A673 (cell line): ENCODE results near the gene OR2B6. TPM values are rescaled to one million over a fixed set of nuclear protein-coding genes. Genes with fewer than 3 reads are reported as not detected.

Source experiments
- BruUV-seq: library from RNA; stranded (reverse); fragments of 400-500 nt; replicated peaks from 2 replicates; lab custom pipeline; 2021; lab: Mats Ljungman, UMichigan
- CTCF ChIA-PET: fragments of 300-600 bp; sonication (Branson Sonifier 250); formaldehyde crosslinking; loops from one replicate; lab custom pipeline; 2022; ENCODE audit warnings: antibody characterized with exemption; lab: Charles Lee
- POLR2A ChIA-PET: fragments of 300-600 bp; sonication (Branson Sonifier 250); formaldehyde crosslinking; loops from one replicate; lab custom pipeline; 2022; ENCODE audit warnings: antibody characterized with exemption; ENCODE audit not compliant: low non-redundant PET; lab: Charles Lee
- DNase-seq: peaks from one replicate; pipeline ENCODE4 v3.0.0-alpha.2; 2015; ENCODE audit warnings: low spot score
- H3K27ac ChIP-seq: fragments of 200-600 bp; sonication (generic); 2 replicates; pipeline ENCODE4 v1.5.1; 2016; ENCODE audit warnings: mixed run types, low read depth, mild to moderate bottlenecking, mixed read lengths, antibody characterized with exemption, low read length; ENCODE audit not compliant: poor library complexity, severe bottlenecking
- H3K27me3 ChIP-seq: fragments of 200-600 bp; sonication (generic); replicated peaks from 2 replicates; pipeline ENCODE4 v1.6.1; 2017; ENCODE audit warnings: mixed run types, low read depth, mild to moderate bottlenecking, mixed read lengths, antibody characterized with exemption, low read length; ENCODE audit not compliant: insufficient read depth, poor library complexity
- H3K36me3 ChIP-seq: fragments of 200-600 bp; sonication (generic); 2 replicates; pipeline ENCODE4 v1.6.1; 2016; ENCODE audit warnings: mixed run types, mild to moderate bottlenecking, mixed read lengths, antibody characterized with exemption, low read length; ENCODE audit not compliant: insufficient read depth, poor library complexity, severe bottlenecking
- H3K4me1 ChIP-seq: fragments of 200-600 bp; sonication (generic); 2 replicates; pipeline ENCODE4 v1.6.1; 2017; ENCODE audit warnings: mixed run types, mild to moderate bottlenecking, mixed read lengths, antibody characterized with exemption, low read length; ENCODE audit not compliant: insufficient read depth, poor library complexity, severe bottlenecking
- H3K4me3 ChIP-seq: fragments of 200-600 bp; sonication (generic); 2 replicates; pipeline ENCODE4 v1.5.1; 2016; ENCODE audit warnings: low read depth, mixed run types, mild to moderate bottlenecking, mixed read lengths, low read length; ENCODE audit not compliant: poor library complexity, severe bottlenecking
- H3K9me3 ChIP-seq: fragments of 200-600 bp; sonication (generic); 2 replicates; pipeline ENCODE4 v1.6.1; 2016; ENCODE audit warnings: mixed run types, low read depth, mild to moderate bottlenecking, mixed read lengths, antibody characterized with exemption, low read length; ENCODE audit not compliant: poor library complexity, severe bottlenecking
- CTCF ChIP-seq: fragments of 300-800, 200-600 bp; sonication (generic); conservative IDR thresholded peaks from 2 replicates; pipeline ENCODE4 v1.5.1; 2017; ENCODE audit warnings: low read depth, mild to moderate bottlenecking, antibody characterized with exemption, low read length, moderate library complexity, mixed read lengths
- EZH2 ChIP-seq: fragments of 200-600 bp; sonication (generic); IDR thresholded peaks from 2 replicates; pipeline ENCODE4 v1.6.1; 2017; ENCODE audit warnings: borderline replicate concordance, low read depth, mild to moderate bottlenecking, mixed read lengths, antibody characterized with exemption, low read length; ENCODE audit not compliant: poor library complexity, severe bottlenecking
- intact Hi-C: fragments of 100-400 bp; cut with micrococcal nuclease; formaldehyde crosslinking; loops from one replicate; pipeline ENCODE4 v1.10.0; 2022; ENCODE audit not compliant: unreplicated experiment
- total RNA-seq: library from RNA; stranded (reverse); gene quantifications from 2 replicates; pipeline ENCODE4 v1.2.3, GENCODE V29; 2021

The OR2B6 gene
- total RNA-seq, 1 experiment from 2014 or later = 0.32 TPM

GRCh38 chr6:28004350-28005151 is 47.5 kb downstream of the OR2B6 start:
- no TSS peak for BruUV-seq
- ChIA-PET POLR2A (interaction anchor here (0.7 kb wide), 1 partner anchor 133 kb away, joined by 3 read pairs; a partner anchor contains a TSS), CTCF (no interaction called here)
- H3K27ac ChIP-seq = no peak overlapping the region
- no peaks in the 10 kb centered on the region for H3K36me3 ChIP-seq
- TF ChIP-seq EZH2 (no peak), CTCF (no peak)
- no peaks in the 10 kb centered on the region for H3K9me3 ChIP-seq
- H3K4me3 ChIP-seq = no peak overlapping the region
- H3K27me3 ChIP-seq = no peaks in the 10 kb centered on the region
- intact Hi-C loops = no loop called here
- DNase-seq = no peak
- no peaks in the 10 kb centered on the region for H3K4me1 ChIP-seq

GRCh38 chr6:28005152-28005890 is 48.3 kb downstream of the OR2B6 start:
- no peaks in the 10 kb centered on the region for H3K27me3 ChIP-seq
- POLR2A ChIA-PET = interaction anchor here (0.7 kb wide), 1 partner anchor 133 kb away, joined by 3 read pairs; a partner anchor contains a TSS
- no peaks in the 10 kb centered on the region for H3K4me1 ChIP-seq
- intact Hi-C loops = no loop called here
- no peak overlapping the region for H3K27ac ChIP-seq
- DNase-seq = no peak
- no peaks in the 10 kb centered on the region for H3K36me3 ChIP-seq
- H3K4me3 ChIP-seq = no peak overlapping the region
- BruUV-seq = no TSS peak
- H3K9me3 ChIP-seq = no peaks in the 10 kb centered on the region
- TF ChIP-seq EZH2 (no peak), CTCF (no peak)
- CTCF ChIA-PET = no interaction called here

GRCh38 chr6:28005975-28006374 is 48.9 kb downstream of the OR2B6 start:
- no peak for DNase-seq
- no peaks in the 10 kb centered on the region for H3K27me3 ChIP-seq
- no peak for TF ChIP-seq CTCF
- no peak for TF ChIP-seq EZH2
- CTCF ChIA-PET = no interaction called here
- no peak overlapping the region for H3K4me3 ChIP-seq
- H3K9me3 ChIP-seq = no peaks in the 10 kb centered on the region
- BruUV-seq = no TSS peak
- no peak overlapping the region for H3K27ac ChIP-seq
- intact Hi-C loops = no loop called here
- H3K4me1 ChIP-seq = no peaks in the 10 kb centered on the region
- POLR2A ChIA-PET = no interaction called here
- no peaks in the 10 kb centered on the region for H3K36me3 ChIP-seq

Other genes starting within 250 kb of the OR2B6 start
- gene OR2B2, start 44.8 kb upstream of the OR2B6 start, total RNA-seq = not detected in 2 replicates
- 0.58 and 0.85 TPM in 2 replicates for gene ZNF165, start 123.3 kb downstream of the OR2B6 start, total RNA-seq
- 8.0 and 9.0 TPM in 2 replicates for gene ZSCAN16, start 167.4 kb downstream of the OR2B6 start, total RNA-seq
- gene ZKSCAN8, start 184.6 kb downstream of the OR2B6 start, total RNA-seq = 29.4 and 29.8 TPM in 2 replicates